Muscle of leg (tissue), 11 donors: ENCODE results near the gene RAB12. TPM values are rescaled to one million over a fixed set of nuclear protein-coding genes. Genes with fewer than 3 reads are reported as not detected.
"Not testable (repeated sequence)": the region's sequence is repeated elsewhere in the genome, so short reads cannot be mapped to it uniquely, and the experiment has no call there.

Source experiments
- DNase-seq: peaks from one replicate; pipeline ENCODE4 v3.0.0; 2013
- H3K27ac ChIP-seq: one replicate; pipeline ENCODE4 v1.5.1; 2013; ENCODE audit warnings: mild to moderate bottlenecking, low read length, control low read depth
- H3K27me3 ChIP-seq: one replicate; pipeline ENCODE4 v1.6.1; 2013; ENCODE audit warnings: low read length; ENCODE audit not compliant: control insufficient read depth, insufficient read depth
- H3K36me3 ChIP-seq: one replicate; pipeline ENCODE4 v1.6.1; 2013; ENCODE audit warnings: low read length; ENCODE audit not compliant: control insufficient read depth, insufficient read depth
- H3K4me1 ChIP-seq: one replicate; pipeline ENCODE4 v1.6.1; 2013; ENCODE audit warnings: low read length; ENCODE audit not compliant: control insufficient read depth, insufficient read depth
- H3K4me3 ChIP-seq: one replicate; pipeline ENCODE4 v1.5.1; 2013; ENCODE audit warnings: low read length, control low read depth
- H3K9me3 ChIP-seq: replicated peaks from 2 replicates; pipeline ENCODE4 v1.6.1; 2013; ENCODE audit warnings: low read depth, low read length; ENCODE audit not compliant: control insufficient read depth
- WGBS: methylation state at CpG from one replicate; pipeline ENCODE4 v1.1.5; 2013; ENCODE audit warnings: missing lambda C conversion rate; ENCODE audit not compliant: insufficient coverage; 5-methylcytosine and 5-hydroxymethylcytosine counted together
- polyA plus RNA-seq, 8 donors: library from polyadenylated mRNA; unstranded; fragments of 120-200 nt; gene quantifications; one replicate each; pipeline versions ENCODE4 v1.2.1 to v1.2.3, GENCODE V29; 2013; ENCODE audit warnings: inconsistent platforms in 1 of 8, low replicate concordance in 1 of 8; ENCODE audit not compliant: insufficient read length in 8 of 8, insufficient read depth in 1 of 8
- total RNA-seq: library from RNA; stranded (reverse); fragments of 120-200 nt; gene quantifications from one replicate; pipeline ENCODE4 v1.2.4, GENCODE V29; 2013

The RAB12 gene
- total and polyA plus RNA-seq, 9 donors: 38.2 to 61.5 (median 44.6) TPM

GRCh38 chr18:8610459-8610851 is 1.2 kb downstream of the RAB12 start:
- Histone ChIP-seq H3K4me1 (peaks cover 33% of the 10 kb centered on the region), H3K9me3 (no peaks in the 10 kb centered on the region), H3K4me3 (peak overlapping the region; percentile 85), H3K36me3 (peaks cover 4% of the 10 kb centered on the region), H3K27ac (peak overlapping the region; percentile 71), H3K27me3 (no peaks in the 10 kb centered on the region)
- 1% methylated on average over 10 of the region's 13 CpGs for WGBS
- DNase-seq: peak; percentile 27

- DNase-seq: no peak
- H3K27me3 ChIP-seq: no peaks in the 10 kb centered on the region
- no peak overlapping the region for H3K4me3 ChIP-seq
- no peak overlapping the region for H3K27ac ChIP-seq
- no peaks in the 10 kb centered on the region for H3K9me3 ChIP-seq
- peaks cover 33% of the 10 kb centered on the region for H3K4me1 ChIP-seq
- WGBS: 92% methylated on average over 7 of the region's 17 CpGs
- peaks cover 4% of the 10 kb centered on the region for H3K36me3 ChIP-seq
These were observed 2.8 kb downstream of the RAB12 start for GRCh38 chr18:8611916-8612576.

DNA sequence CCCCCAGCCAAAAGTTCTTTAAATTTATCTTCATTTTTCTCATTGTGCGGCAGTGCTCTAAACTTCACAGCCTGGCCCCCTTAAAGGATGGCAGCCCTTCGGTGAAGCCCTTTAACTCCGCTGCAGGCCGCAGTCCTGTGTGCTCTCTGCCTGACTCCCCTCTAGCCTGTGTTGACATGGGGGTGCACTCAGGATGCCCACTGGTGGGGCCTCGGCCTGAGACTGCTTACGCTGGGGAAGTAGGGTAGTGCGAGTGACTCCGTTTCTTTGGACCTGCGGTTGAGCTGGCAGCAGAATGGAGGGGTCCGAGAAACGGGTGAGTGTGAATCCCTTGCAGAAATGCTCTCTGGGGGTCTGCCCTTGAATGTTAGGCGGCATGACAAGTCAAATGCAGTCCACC is 5.6 kb downstream of the RAB12 start:
- WGBS: 74% methylated on average over 12 of the region's 12 CpGs
- Histone ChIP-seq H3K27ac (peak overlapping the region; percentile 63), H3K27me3 (no peaks in the 10 kb centered on the region), H3K4me1 (peaks cover 25% of the 10 kb centered on the region), H3K4me3 (no peak overlapping the region), H3K9me3 (no peaks in the 10 kb centered on the region), H3K36me3 (peaks cover 4% of the 10 kb centered on the region)
- no peak for DNase-seq

DNA sequence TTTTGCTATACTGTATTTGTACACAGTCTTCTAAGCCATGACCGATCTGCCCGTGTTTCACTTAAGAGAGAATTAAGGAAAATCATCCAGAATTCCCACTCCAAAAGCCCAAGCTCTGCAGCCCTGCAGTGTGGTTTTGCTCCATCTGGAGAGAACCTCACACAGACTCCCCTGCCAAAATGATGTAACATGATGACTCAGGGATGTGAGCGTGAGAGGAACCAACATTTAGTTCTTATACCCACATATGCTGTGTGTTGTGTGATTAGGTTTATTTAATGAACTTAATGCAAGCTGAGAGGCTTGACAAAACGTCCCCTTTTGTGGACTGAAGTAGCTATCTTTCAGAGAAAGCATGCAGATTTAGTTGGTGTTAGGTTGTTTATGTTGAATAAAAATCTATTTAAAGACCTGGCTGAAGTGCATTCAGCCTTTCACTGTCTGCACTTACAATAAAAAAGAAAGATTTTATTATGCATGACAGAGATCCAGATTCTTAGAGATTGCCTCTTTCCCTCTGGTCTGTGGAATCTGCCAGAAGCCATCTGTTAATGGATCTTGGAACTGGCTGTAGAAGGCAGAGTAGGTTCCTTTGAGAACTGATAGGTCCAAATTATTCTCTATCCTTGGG is 6.3 kb downstream of the RAB12 start:
- Histone ChIP-seq H3K36me3 (peaks cover 5% of the 10 kb centered on the region), H3K27me3 (no peaks in the 10 kb centered on the region), H3K4me1 (peaks cover 19% of the 10 kb centered on the region), H3K9me3 (no peaks in the 10 kb centered on the region), H3K27ac (peak overlapping the region; percentile 63), H3K4me3 (no peak overlapping the region)
- 0% methylated on average over 1 of the region's 4 CpGs for WGBS
- DNase-seq: peak; percentile 95

- Histone ChIP-seq H3K4me1 (peaks cover 17% of the 10 kb centered on the region), H3K27ac (peak overlapping the region; percentile 63), H3K36me3 (peaks cover 8% of the 10 kb centered on the region), H3K4me3 (no peak overlapping the region), H3K27me3 (no peaks in the 10 kb centered on the region), H3K9me3 (no peaks in the 10 kb centered on the region)
- WGBS: no CpG with 5 or more reads among the region's 4 CpGs
- DNase-seq: peak; percentile 57
These were observed 6.8 kb downstream of the RAB12 start for GRCh38 chr18:8616028-8616401.

GRCh38 chr18:8617907-8618306 is 8.7 kb downstream of the RAB12 start:
- no peak for DNase-seq
- Histone ChIP-seq H3K4me3 (no peak overlapping the region), H3K27ac (no peak overlapping the region), H3K27me3 (no peaks in the 10 kb centered on the region), H3K36me3 (peaks cover 4% of the 10 kb centered on the region), H3K4me1 (peaks cover 10% of the 10 kb centered on the region), H3K9me3 (no peaks in the 10 kb centered on the region)
- 90% methylated on average over 2 of the region's 5 CpGs for WGBS

DNA sequence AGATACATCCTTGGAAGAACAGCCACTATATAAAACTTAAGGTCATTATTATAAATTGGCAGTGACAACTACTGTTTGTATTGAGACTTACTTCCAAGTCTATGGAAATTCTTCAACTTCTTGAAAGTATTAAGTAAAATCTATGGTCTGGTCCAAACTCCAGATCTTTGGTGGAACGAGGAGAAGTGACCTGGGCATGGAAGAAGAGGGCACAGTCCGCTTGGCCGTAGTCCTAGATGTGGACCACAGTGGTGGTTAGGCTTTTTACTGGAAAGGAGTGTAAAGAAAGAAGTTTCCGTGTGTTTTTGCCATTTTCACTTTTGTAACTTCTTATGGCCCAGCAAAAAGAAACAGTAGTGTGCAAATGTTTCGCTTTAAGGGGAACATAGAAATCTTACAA is 9.8 kb downstream of the RAB12 start:
- H3K36me3 ChIP-seq: peaks cover 4% of the 10 kb centered on the region
- peak; percentile 20 for DNase-seq
- no peaks in the 10 kb centered on the region for H3K27me3 ChIP-seq
- no peak overlapping the region for H3K27ac ChIP-seq
- H3K4me3 ChIP-seq: no peak overlapping the region
- WGBS: 87% methylated on average over 4 of the region's 5 CpGs
- no peaks in the 10 kb centered on the region for H3K9me3 ChIP-seq
- peaks cover 15% of the 10 kb centered on the region for H3K4me1 ChIP-seq

- no peaks in the 10 kb centered on the region for H3K27me3 ChIP-seq
- no peak for DNase-seq
- no peaks in the 10 kb centered on the region for H3K9me3 ChIP-seq
- H3K4me3 ChIP-seq: no peak overlapping the region
- 80% methylated on average over 1 of the region's 6 CpGs for WGBS
- H3K36me3 ChIP-seq: peaks cover 4% of the 10 kb centered on the region
- peaks cover 11% of the 10 kb centered on the region for H3K4me1 ChIP-seq
- no peak overlapping the region for H3K27ac ChIP-seq
These were observed 10.8 kb downstream of the RAB12 start for GRCh38 chr18:8619835-8620577.

GRCh38 chr18:8620845-8621244 is 11.6 kb downstream of the RAB12 start:
- Histone ChIP-seq H3K4me1 (peaks cover 6% of the 10 kb centered on the region), H3K4me3 (no peak overlapping the region), H3K36me3 (peaks cover 10% of the 10 kb centered on the region), H3K27me3 (no peaks in the 10 kb centered on the region), H3K27ac (no peak overlapping the region), H3K9me3 (no peaks in the 10 kb centered on the region)
- DNase-seq: no peak
- whole genome bisulfite sequencing: no CpG with 5 or more reads among the region's 3 CpGs

GRCh38 chr18:8622625-8623024 is 13.4 kb downstream of the RAB12 start:
- not testable (repeated sequence) for H3K9me3 ChIP-seq, H3K27me3 ChIP-seq, H3K4me3 ChIP-seq, H3K27ac ChIP-seq, H3K4me1 ChIP-seq, DNase-seq
- 81% methylated on average over 7 of the region's 10 CpGs for WGBS
- peaks cover 23% of the 10 kb centered on the region for H3K36me3 ChIP-seq
